Choroid plexus epithelial cell (primary cell): ENCODE results near the gene ANKH.
A peak's percentile ranks its signal among the peaks of the same experiment; 100 is the strongest.
"Not testable (repeated sequence)": the region's sequence is repeated elsewhere in the genome, so short reads cannot be mapped to it uniquely, and the experiment has no call there.

ENCODE experiments used
- DNase-seq: peaks from one replicate; pipeline ENCODE4 v3.0.0-alpha.2; 2010; ENCODE audit warnings: low read depth
- H3K4me3 ChIP-seq: 2 replicates; pipeline ENCODE4 v1.5.1; 2011; ENCODE audit warnings: low read depth, mild to moderate bottlenecking, control low read depth, low read length, moderate library complexity
- TF ChIP-seq, protein P1 (sequence below): conservative IDR thresholded peaks from 2 replicates; pipeline ENCODE4 v1.5.1; 2011; ENCODE audit warnings: low read depth, mild to moderate bottlenecking, control low read depth, inconsistent platforms, low read length, moderate library complexity

Gene ANKH

DNA sequence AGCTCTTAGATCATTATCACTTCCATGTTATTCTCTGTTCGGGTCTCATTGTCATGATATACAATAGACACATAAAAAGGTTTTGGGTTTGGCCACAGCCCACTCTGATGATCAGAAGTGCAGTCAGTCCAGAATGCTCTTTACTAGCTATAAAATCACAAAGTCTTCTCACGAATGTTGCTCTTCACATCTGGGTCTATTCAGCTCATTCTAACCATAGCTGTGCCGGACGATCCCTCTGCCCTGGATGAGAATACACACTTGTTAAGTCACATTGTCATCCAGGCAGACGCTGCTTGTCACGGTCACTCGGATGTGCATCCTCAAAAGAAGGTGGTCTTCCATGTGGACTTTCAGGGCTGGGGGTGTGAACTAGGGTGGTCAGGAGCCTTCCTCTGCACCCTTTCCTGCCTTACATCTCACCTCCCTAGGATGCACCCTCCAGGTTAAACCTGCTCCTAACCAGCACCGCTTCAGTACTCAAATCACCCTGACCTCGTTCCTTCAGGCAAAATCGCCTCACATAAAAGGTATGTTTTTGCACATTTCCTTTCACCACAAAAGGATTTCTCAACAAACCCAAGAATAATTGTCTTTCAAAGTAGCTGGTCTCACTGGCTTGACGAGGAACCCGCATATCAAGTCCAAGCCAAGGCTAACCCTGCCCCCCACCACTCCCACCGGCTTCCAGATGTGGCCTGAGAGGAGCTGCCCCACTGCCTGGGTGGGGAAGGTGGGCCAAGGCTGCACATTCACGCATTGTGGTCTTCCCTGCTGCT is 21.9 kb downstream of the ANKH start:
- TF ChIP-seq, protein P1, sequence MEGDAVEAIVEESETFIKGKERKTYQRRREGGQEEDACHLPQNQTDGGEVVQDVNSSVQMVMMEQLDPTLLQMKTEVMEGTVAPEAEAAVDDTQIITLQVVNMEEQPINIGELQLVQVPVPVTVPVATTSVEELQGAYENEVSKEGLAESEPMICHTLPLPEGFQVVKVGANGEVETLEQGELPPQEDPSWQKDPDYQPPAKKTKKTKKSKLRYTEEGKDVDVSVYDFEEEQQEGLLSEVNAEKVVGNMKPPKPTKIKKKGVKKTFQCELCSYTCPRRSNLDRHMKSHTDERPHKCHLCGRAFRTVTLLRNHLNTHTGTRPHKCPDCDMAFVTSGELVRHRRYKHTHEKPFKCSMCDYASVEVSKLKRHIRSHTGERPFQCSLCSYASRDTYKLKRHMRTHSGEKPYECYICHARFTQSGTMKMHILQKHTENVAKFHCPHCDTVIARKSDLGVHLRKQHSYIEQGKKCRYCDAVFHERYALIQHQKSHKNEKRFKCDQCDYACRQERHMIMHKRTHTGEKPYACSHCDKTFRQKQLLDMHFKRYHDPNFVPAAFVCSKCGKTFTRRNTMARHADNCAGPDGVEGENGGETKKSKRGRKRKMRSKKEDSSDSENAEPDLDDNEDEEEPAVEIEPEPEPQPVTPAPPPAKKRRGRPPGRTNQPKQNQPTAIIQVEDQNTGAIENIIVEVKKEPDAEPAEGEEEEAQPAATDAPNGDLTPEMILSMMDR = no peak
- no peak overlapping the region for H3K4me3 ChIP-seq
- DNase-seq = peak; percentile 26

DNA sequence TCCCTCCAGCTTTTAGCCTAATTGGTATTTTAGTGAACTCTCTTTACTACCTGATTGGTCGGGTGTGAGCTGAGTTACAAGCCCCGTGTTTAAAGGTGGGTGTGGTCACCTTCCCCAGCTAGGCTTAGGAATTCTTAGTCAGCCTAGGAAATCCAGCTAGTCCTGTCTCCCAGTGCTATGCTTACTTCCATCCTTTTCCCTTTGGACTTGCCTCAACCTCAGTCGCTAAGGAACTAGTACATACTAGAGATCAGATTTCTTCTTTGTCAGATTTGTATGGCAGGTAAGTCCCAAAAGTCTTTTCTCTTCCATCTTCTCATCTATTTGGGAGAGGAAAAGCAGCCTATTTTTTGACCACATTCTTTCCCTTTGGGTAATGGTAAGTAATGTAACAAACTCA is 22.6 kb downstream of the ANKH start:
- DNase-seq = not testable (repeated sequence)

DNA sequence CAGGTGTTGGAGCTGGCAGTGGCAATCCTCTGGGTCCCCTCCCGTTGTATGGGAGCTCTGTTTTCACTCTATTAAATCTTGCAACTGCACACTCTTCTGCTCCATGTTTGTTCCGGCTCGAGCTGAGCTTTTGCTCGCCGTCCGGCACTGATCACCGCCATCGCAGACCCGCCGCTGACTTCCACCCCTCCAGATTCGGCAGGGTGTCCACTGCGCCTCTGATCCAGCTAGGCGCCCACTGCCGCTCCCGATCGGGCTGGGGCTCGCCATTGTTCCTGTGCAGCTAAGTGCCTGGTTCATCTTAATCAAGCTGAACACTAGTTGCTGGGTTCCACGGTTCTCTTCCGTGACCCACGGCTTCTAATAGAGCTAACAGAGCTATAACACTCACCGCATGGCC is 23.2 kb downstream of the ANKH start:
- H3K4me3 ChIP-seq = no peak overlapping the region
- TF ChIP-seq, protein P1 = no peak
- DNase-seq = no peak

More for the DNA sequence above, 22.6 kb downstream of the ANKH start:
- not testable (repeated sequence) for H3K4me3 ChIP-seq

DNA sequence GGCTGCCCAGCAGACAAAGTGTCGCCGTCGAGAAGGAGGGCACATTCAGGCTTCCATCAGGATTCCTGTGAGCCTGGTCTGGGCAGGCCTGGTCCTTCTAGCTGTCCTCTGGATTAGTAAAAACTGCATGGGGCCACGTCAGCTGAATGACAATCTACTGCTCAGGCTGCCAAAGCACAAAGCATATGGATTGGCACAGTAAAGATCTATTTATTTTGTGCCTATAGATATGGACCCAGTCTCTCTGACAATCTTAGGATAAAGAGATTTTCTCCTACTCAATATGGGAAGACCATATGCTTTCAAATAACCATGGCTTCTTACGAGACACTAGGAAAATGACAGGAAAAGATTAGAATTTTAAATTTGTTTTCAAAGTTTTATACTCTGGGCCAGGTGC is 24.1 kb downstream of the ANKH start:
- H3K4me3 ChIP-seq = no peak overlapping the region
- TF ChIP-seq, protein P1 = no peak
- DNase-seq = no peak

DNA sequence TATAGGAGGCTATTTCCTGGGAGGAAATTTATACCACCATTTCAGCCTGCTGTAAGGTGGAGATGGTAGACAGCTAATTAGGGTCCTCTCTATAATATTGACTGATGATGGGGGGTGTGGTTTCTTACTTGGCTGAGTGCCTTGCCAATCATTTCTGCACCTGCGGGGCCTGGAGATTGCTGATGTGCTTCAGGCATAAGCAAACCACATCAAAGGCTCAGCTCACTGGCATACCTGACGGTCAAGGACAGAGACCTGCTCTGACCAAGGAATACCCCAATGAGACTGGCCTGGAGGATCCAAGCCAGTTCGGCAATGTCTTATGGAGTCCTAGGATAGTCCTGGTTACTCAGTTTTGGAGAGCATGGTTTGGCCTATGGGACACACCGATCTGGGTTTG is 29.5 kb downstream of the ANKH start:
- no peak for DNase-seq
- TF ChIP-seq, protein P1 = no peak
- H3K4me3 ChIP-seq = no peak overlapping the region

DNA sequence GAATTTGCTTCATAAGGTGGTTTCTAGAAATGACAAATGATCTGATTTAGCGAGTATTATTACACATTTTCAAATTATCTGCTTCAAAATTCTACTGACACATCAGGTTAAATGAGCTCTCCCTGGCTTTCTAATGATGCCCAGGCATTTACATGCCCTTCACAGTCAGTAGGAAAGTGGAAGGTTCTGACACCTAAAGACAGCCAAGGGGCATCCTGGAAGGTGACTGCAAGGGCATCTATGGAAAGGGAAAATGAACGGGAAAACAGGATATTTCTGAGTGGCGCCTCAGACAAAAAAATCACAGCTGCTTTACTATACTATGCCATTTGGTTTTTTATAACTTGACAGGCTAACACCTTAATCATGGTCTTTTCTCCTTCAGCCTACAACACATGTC is 31.0 kb downstream of the ANKH start:
- no peak overlapping the region for H3K4me3 ChIP-seq
- no peak for DNase-seq
- TF ChIP-seq, protein P1 = no peak

DNA sequence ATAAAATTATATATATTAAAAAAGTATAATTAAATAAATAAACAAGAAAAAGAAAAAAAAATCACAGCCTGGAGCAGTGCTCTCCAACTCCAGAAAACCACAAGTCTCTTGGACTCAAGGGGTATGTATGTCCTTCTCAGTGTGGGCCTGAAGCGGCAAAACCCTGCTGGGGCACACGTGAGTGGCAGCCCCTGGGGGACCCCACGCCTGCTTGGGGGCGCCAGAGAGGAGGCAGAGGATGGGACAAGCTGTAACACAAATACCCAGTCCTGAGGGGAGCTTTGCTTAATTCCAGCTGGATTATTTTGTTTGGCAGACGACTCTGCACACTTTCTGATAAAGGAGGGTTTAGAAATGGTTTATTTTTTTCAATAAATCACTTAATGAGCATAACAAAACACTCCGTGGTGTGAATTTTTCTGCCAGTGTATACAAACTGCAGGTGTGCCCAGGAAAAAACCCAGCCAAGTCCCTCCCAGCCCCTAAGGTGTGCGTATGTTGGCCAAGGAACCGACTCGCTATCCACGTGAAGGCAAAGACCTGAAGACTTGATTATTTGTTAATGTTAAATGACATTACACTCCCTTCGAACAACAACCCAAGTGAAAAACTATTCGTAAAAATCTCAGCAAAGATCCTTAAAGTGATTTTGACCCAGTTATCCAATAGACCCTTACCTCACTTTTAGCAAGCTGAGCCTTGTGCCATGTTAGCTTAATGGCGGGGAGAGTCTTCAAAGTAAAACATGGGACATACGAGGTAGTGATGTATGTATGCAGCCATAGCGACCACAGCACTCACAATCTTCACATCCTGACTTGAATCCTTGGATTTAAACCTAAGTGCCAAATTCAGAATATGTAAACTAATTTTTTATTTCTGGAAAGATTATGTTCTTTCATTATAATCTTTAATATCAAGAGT is 32.9 kb downstream of the ANKH start:
- no peak for DNase-seq
- no peak overlapping the region for H3K4me3 ChIP-seq
- TF ChIP-seq, protein P1 = no peak

DNA sequence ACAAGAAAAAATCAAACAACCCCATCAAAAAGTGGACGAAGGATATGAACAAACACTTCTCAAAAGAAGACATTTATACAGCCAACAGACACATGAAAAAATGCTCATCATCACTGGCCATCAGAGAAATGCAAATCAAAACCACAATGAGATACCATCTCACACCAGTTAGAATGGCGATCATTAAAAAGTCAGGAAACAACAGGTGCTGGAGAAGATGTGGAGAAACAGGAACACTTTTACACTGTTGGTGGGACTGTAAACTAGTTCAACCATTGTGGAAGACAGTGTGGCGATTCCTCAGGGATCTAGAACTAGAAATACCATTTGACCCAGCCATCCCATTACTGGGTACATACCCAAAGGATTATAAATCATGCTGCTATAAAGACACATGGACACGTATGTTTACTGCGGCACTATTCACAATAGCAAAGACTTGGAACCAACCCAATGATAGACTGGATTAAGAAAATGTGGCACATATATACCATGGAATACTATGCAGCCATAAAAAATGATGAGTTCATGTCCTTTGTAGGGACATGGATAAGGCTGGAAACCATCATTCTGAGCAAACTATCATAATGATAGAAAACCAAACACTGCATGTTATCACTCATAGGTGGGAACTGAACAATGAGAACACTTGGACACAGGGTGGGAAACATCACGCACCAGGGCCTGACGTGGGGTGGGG is 34.0 kb downstream of the ANKH start:
- not testable (repeated sequence) for H3K4me3 ChIP-seq, DNase-seq
